Brain microvascular endothelial cell (primary cell): Measurements from ENCODE around the gene ARID5B.

ENCODE experiments used
- DNase-seq: peaks from one replicate; pipeline ENCODE4 v3.0.0-alpha.2; 2020
- H3K27ac ChIP-seq: fragments of 250-450 bp; sonication (Bioruptor Pico); 2 replicates; pipeline ENCODE4 v1.5.1; 2020; ENCODE audit warnings: mild to moderate bottlenecking, moderate library complexity
- H3K27me3 ChIP-seq: fragments of 250-450 bp; sonication (Bioruptor Pico); replicated peaks from 2 replicates; pipeline ENCODE4 v1.5.1; 2020; ENCODE audit warnings: mild to moderate bottlenecking
- H3K36me3 ChIP-seq: fragments of 250-450 bp; sonication (Bioruptor Pico); replicated peaks from 2 replicates; pipeline ENCODE4 v1.5.1; 2020; ENCODE audit warnings: mild to moderate bottlenecking
- H3K4me3 ChIP-seq: 2 replicates; pipeline ENCODE4 v1.5.1; 2011; ENCODE audit warnings: low read depth, mild to moderate bottlenecking, control low read depth, low read length, moderate library complexity
- CTCF ChIP-seq: IDR thresholded peaks from 2 replicates; pipeline ENCODE4 v1.5.1; 2011; ENCODE audit warnings: low read depth, mild to moderate bottlenecking, moderate library complexity, low read length, control low read depth, inconsistent platforms; ENCODE audit errors: missing control alignments
- in situ Hi-C: cut with HindIII; loops from 2 replicates; pipeline ENCODE4 v1.10.0; 2017; ENCODE audit warnings: low sequenced_read_pairs, low pct_ligation_motif_present

Gene ARID5B

DNA sequence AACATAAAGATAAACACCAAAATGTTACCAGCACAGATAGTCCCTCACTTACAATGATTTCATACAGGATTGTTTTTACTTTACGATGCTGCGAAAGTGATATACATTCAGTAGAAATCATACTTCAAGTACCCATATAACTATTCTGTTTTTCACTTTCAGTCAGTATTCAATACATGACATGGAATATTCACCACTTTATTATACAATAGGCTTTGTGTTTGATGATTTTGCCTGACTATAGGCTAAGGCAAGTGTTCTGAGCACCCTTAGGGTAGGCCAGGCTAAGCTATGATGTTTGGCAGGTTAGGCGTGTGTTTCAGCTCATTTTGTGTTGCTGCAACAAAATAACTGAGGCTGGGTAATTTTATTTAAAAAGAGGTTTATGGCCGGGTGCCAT is 212.2 kb downstream of the ARID5B start:
- no peak for DNase-seq
- in situ Hi-C loops = no loop called here
- TF ChIP-seq CTCF = no peak
- Histone ChIP-seq H3K4me3 (no peak overlapping the region), H3K27me3 (no peaks in the 10 kb centered on the region), H3K27ac (no peak overlapping the region), H3K36me3 (no peaks in the 10 kb centered on the region)

DNA sequence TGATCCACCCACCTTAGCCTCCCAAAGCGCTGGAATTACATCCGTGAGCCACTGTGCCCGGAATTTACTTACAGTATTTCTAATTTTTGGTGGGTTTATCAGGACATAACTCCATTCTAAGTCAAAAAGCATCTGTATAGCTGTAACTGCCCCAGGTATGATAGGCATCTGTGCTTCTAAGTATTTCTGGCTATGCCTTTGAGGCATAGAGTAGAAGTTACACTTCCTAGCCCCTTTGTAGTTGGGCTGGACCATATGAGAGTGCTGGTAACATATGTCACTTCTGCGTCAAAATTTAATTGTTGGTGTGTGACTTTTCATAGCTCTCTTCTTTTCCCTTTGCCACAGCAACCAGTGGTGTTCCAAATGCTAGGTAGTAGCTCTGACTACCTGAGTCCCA is 213.8 kb downstream of the ARID5B start:
- H3K4me3 ChIP-seq = no peak overlapping the region

GRCh38 chr10:62115842-62116241 is 214.3 kb downstream of the ARID5B start:
- in situ Hi-C loops = no loop called here
- no peaks in the 10 kb centered on the region for H3K36me3 ChIP-seq
- TF ChIP-seq CTCF = no peak
- no peak for DNase-seq
- no peaks in the 10 kb centered on the region for H3K27me3 ChIP-seq
- H3K4me3 ChIP-seq = no peak overlapping the region
- no peak overlapping the region for H3K27ac ChIP-seq

More for the DNA sequence above, 213.8 kb downstream of the ARID5B start:
- in situ Hi-C loops = no loop called here
- Histone ChIP-seq H3K27me3 (no peaks in the 10 kb centered on the region), H3K27ac (no peak overlapping the region), H3K36me3 (no peaks in the 10 kb centered on the region)
- no peak for DNase-seq
- no peak for TF ChIP-seq CTCF

- TF ChIP-seq CTCF = no peak
- Histone ChIP-seq H3K36me3 (no peaks in the 10 kb centered on the region), H3K4me3 (no peak overlapping the region), H3K27me3 (no peaks in the 10 kb centered on the region), H3K27ac (no peak overlapping the region)
- in situ Hi-C loops = no loop called here
- no peak for DNase-seq
Measured at GRCh38 chr10:62116896-62117295, 215.4 kb downstream of the ARID5B start.

GRCh38 chr10:62121187-62121530 is 219.7 kb downstream of the ARID5B start:
- DNase-seq = no peak
- no peaks in the 10 kb centered on the region for H3K27me3 ChIP-seq
- in situ Hi-C loops = no loop called here
- no peak overlapping the region for H3K27ac ChIP-seq
- H3K4me3 ChIP-seq = no peak overlapping the region
- H3K36me3 ChIP-seq = no peaks in the 10 kb centered on the region
- TF ChIP-seq CTCF = no peak

DNA sequence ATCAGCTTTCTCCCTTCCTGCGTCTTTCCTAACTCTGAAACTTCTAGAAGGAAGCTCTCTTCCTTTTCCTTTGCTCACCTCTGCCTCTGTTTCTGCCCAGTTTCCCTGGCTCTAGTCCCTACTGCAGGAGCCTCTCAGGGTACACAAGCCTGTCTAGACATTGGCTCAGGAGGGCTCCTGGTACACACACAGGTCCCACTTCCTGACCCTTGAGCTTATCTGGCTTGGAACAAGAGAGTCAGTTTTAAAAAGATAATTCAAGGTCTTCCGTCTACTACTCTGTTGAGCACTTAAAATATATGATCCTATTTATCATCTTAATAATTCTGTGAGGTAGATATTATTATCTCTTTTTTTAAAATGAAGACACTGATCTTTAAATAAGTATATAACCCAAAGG is 226.5 kb downstream of the ARID5B start:
- H3K36me3 ChIP-seq = no peaks in the 10 kb centered on the region
- no peak overlapping the region for H3K27ac ChIP-seq
- DNase-seq = no peak
- in situ Hi-C loops = no loop called here
- TF ChIP-seq CTCF = no peak
- H3K4me3 ChIP-seq = no peak overlapping the region
- no peaks in the 10 kb centered on the region for H3K27me3 ChIP-seq
